ENCODE data around the gene TBL3.
"Not testable (repeated sequence)": the region's sequence is repeated elsewhere in the genome, so short reads cannot be mapped to it uniquely, and the experiment has no call there.

Gene TBL3

GRCh38 chr16:1936945-1937479 is 34.8 kb upstream of the TBL3 start:
- no peak overlapping the region for H3K9ac ChIP-seq (ENCODE audit: low read depth, low read length)
- no peak overlapping the region for H3K4me3 ChIP-seq (ENCODE audit: low read depth, low read length)
- H3K9me3 ChIP-seq (ENCODE audit: control insufficient read depth, insufficient read depth, low read length), result no peaks in the 10 kb centered on the region
- peaks cover 19% of the 10 kb centered on the region for H3K36me3 ChIP-seq (ENCODE audit: control insufficient read depth, insufficient read depth, low read length)
- H3K27me3 ChIP-seq (ENCODE audit: control insufficient read depth, insufficient read depth, low read length), result peaks cover 1% of the 10 kb centered on the region
- H3K4me1 ChIP-seq (ENCODE audit: control insufficient read depth, insufficient read depth, low read length), result no peaks in the 10 kb centered on the region

DNA sequence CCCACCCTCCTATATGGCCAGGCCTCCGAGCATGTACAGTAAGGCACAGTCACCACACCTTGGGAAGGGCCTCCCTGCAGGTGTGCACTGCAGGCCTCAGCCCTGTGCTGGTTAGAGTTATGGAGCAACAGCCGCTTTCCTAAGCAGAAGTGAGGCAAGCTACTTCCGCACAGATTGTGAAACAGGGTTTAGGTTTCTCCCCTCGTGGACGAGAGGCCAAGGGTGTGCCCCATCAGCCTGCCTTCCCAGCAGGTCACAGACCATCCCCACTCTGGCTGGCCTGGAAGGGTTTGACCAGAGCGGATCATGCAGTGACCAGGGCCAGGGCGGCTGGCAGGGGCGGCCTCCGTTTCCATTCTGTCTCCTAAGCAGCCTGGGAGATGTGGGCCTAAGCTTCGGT is 33.5 kb upstream of the TBL3 start:
- H3K4me1 ChIP-seq (ENCODE audit: control insufficient read depth, insufficient read depth, low read length), result peaks cover 4% of the 10 kb centered on the region
- no peak overlapping the region for H3K4me3 ChIP-seq (ENCODE audit: low read depth, low read length)
- H3K9me3 ChIP-seq (ENCODE audit: control insufficient read depth, insufficient read depth, low read length), result no peaks in the 10 kb centered on the region
- no peak overlapping the region for H3K9ac ChIP-seq (ENCODE audit: low read depth, low read length)
- peaks cover 19% of the 10 kb centered on the region for H3K36me3 ChIP-seq (ENCODE audit: control insufficient read depth, insufficient read depth, low read length)
- H3K27me3 ChIP-seq (ENCODE audit: control insufficient read depth, insufficient read depth, low read length), result peaks cover 3% of the 10 kb centered on the region

- Histone ChIP-seq H3K4me3 (ENCODE audit: low read depth, low read length) (no peak overlapping the region), H3K4me1 (ENCODE audit: control insufficient read depth, insufficient read depth, low read length) (peaks cover 6% of the 10 kb centered on the region), H3K27me3 (ENCODE audit: control insufficient read depth, insufficient read depth, low read length) (peaks cover 3% of the 10 kb centered on the region), H3K9ac (ENCODE audit: low read depth, low read length) (no peak overlapping the region), H3K36me3 (ENCODE audit: control insufficient read depth, insufficient read depth, low read length) (peaks cover 19% of the 10 kb centered on the region), H3K9me3 (ENCODE audit: control insufficient read depth, insufficient read depth, low read length) (no peaks in the 10 kb centered on the region)
These were observed 32.9 kb upstream of the TBL3 start for GRCh38 chr16:1938910-1939309.

DNA sequence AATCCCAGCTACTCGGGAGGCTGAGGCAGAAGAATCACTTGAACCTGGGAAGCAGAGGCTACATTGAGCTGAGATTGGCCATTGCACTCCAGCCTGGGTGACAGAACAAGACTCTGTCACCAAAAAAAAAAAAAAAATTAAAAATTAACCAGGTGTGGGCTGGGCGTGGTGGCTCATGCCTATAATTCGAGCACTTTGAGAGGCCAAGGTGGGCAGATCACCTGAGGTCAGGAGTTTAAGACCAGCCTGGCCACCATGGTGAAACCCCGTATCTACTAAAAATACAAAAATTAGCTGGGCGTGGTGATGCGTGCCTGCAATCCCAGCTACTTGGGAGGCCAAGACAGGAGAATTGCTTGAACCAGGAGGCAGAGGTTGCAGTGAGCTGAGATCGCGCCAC is 32.0 kb upstream of the TBL3 start:
- not testable (repeated sequence) for H3K9me3 ChIP-seq (ENCODE audit: control insufficient read depth, insufficient read depth, low read length); H3K4me1 ChIP-seq (ENCODE audit: control insufficient read depth, insufficient read depth, low read length); H3K27me3 ChIP-seq (ENCODE audit: control insufficient read depth, insufficient read depth, low read length); H3K4me3 ChIP-seq (ENCODE audit: low read depth, low read length); H3K9ac ChIP-seq (ENCODE audit: low read depth, low read length)
- peaks cover 19% of the 10 kb centered on the region for H3K36me3 ChIP-seq (ENCODE audit: control insufficient read depth, insufficient read depth, low read length)

DNA sequence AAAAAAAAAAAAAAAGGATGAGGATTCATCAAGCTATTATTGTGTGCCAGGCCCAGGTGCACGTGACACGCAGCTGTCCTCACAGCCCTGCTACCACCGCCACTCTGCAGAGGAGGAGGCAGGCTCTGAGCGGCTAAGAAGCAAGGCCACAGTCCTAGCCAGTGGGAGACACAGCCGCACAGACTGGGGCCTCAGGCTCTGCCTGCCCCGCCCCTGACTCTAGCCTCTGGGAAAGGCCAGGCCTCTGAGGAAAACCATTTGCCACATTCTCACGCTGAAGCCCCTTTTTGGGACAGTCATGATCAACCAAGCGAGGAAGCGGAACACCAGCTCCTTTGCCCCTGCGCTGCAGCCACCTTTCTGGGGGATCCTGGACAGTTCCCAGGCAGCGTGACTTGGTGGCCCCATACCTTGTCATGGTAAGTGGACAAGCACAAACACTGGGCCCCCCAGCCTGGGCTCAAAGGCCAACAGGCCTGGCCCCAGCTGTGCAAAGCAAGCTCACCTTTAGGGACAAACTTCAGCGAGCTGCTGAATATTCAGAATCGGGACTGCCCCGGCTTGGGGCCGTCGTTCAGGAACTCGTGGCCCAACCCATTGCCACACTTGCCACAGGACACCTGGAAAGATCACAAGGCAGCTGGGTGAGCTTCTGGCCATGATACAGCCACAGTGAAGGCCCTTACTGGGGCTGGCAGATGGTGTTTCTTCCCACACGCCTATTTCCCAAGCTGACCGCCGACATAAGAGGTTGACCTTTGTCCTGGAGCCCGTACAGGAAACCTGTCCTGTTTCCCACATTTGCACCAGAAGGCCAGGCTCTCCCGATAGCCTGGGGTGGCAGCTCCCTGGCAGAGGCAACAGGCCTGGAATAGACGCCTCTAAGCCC is 31.3 kb upstream of the TBL3 start:
- peaks cover 6% of the 10 kb centered on the region for H3K4me1 ChIP-seq (ENCODE audit: control insufficient read depth, insufficient read depth, low read length)
- no peak overlapping the region for H3K4me3 ChIP-seq (ENCODE audit: low read depth, low read length)
- no peak overlapping the region for H3K9ac ChIP-seq (ENCODE audit: low read depth, low read length)
- H3K9me3 ChIP-seq (ENCODE audit: control insufficient read depth, insufficient read depth, low read length), result no peaks in the 10 kb centered on the region
- peaks cover 19% of the 10 kb centered on the region for H3K36me3 ChIP-seq (ENCODE audit: control insufficient read depth, insufficient read depth, low read length)
- peaks cover 3% of the 10 kb centered on the region for H3K27me3 ChIP-seq (ENCODE audit: control insufficient read depth, insufficient read depth, low read length)

GRCh38 chr16:1941162-1942046 is 30.4 kb upstream of the TBL3 start:
- H3K4me3 ChIP-seq (ENCODE audit: low read depth, low read length), result peak overlapping the region; percentile 81
- no peaks in the 10 kb centered on the region for H3K9me3 ChIP-seq (ENCODE audit: control insufficient read depth, insufficient read depth, low read length)
- H3K9ac ChIP-seq (ENCODE audit: low read depth, low read length), result no peak overlapping the region
- peaks cover 3% of the 10 kb centered on the region for H3K27me3 ChIP-seq (ENCODE audit: control insufficient read depth, insufficient read depth, low read length)
- H3K4me1 ChIP-seq (ENCODE audit: control insufficient read depth, insufficient read depth, low read length), result peaks cover 6% of the 10 kb centered on the region
- peaks cover 19% of the 10 kb centered on the region for H3K36me3 ChIP-seq (ENCODE audit: control insufficient read depth, insufficient read depth, low read length)

DNA sequence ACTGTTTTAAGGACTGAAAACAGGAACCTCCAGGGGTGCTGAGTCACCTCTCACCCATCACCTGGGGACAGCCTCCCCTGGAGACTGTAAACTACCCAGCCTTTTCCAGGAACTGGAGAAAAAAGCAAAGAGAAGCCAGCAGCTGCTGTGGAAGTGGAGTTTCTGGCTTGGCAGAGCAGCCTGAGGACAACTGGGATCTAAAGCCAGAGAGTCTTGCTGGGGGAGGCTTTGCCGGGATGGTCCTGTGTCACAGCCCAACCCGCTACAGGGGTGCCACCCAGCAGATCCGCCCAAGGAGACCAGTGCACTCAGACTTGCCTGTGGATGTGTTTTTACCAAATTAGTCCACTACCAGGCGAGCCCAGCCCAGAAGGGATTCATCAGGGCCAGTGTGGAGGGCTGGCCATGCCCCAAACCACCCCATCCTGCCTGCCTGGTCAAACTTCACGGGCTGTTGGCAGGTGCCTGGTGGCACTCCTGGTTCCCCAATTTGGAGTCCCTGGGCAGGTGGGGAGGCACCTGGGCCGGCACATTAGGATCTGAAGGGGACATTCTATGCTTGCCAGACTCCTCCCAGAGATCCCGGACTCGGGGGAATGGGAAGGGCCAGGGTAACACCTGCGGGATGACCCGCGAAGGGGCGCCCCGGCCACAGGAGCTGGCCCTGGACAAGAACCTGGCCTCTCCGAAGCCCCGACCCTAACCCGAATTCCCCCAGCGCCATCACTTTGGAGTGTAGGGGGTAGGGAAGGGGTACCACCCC is 29.6 kb upstream of the TBL3 start:
- Histone ChIP-seq H3K4me3 (ENCODE audit: low read depth, low read length) (peak overlapping the region; percentile 81), H3K36me3 (ENCODE audit: control insufficient read depth, insufficient read depth, low read length) (peaks cover 19% of the 10 kb centered on the region), H3K27me3 (ENCODE audit: control insufficient read depth, insufficient read depth, low read length) (peaks cover 3% of the 10 kb centered on the region), H3K9ac (ENCODE audit: low read depth, low read length) (peak overlapping the region; percentile 60), H3K9me3 (ENCODE audit: control insufficient read depth, insufficient read depth, low read length) (no peaks in the 10 kb centered on the region), H3K4me1 (ENCODE audit: control insufficient read depth, insufficient read depth, low read length) (peaks cover 6% of the 10 kb centered on the region)

DNA sequence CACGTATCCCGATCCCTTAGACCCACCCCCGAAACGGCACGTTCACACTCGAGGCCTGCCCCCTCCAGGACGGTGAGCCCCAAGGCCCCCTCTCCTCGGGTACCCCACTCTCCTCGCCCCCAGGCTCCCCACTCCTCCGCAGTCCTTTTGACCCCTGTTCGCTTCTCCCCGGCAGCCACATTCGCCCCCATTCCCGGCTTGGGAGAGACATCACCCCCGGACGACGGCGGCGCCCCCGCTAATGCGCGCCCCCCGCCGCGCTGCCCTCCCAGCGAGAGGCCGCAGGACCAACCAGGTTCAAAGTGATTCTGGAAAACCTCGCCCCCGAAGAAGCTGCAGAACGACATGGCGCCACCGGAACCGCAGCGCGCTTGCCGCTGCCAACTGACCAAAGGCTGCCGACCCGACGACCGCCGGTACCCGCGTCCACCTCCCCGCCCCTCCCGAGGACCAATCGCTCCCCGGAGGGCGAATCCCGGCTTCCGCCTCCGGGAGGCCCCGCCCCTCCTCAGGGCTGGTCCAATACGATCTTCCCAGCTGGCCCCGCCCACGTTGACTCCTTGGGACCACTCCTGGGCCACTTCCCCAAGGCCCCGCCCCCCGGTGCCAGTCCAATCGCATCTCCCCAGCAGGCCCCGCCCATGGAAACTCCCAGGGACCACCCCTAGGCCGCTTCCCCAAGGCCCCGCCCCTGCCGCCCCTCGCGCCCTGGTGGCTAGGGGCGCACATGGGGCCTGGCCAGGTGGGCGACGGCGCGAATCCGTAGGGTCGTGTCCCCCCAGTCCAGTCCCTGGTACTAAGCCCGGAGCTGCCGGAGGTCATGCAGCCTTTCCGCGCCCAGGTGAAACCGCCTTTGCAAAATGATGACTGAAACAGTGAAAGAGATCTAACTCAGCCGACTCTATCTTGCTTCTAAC is 28.8 kb upstream of the TBL3 start, which contains the start of gene MSRB1:
Gene MSRB1 (minus strand): TSS at position 390 of the 917 bp plus-strand sequence. CDS start 43 bp downstream, at position 347.
- peak within 1 kb of the TSS; percentile 81 for H3K4me3 ChIP-seq (ENCODE audit: low read depth, low read length)

DNA sequence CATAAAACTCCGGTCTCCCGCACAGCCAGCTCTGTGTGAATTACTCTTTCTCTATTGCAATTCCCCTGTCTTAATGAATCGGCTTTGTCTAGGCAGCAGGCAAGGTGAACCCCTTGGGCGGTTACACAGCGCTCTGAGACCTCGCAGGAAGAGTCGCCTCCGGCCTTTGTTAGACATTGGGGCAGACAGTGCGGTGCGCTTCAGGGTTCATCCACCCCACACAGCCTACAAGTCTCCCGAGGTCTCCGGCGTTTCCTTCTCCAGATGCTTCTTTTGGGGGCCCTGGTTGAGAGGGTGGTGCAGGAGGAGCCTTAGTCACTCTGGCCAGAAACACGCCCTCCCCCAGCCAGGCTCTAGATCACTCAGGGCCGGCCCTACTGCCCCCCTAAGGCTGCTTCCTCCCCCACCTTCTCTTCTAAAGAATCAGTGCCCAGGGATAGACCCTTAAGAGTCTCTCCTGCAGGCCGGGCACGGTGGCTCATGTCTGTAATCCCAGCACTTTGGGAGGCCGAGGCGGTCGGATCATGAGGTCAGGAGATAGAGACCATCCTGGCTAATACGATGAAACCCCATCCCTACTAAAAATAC is 27.1 kb upstream of the TBL3 start:
- Histone ChIP-seq H3K36me3 (ENCODE audit: control insufficient read depth, insufficient read depth, low read length) (peaks cover 7% of the 10 kb centered on the region), H3K9me3 (ENCODE audit: control insufficient read depth, insufficient read depth, low read length) (no peaks in the 10 kb centered on the region), H3K4me1 (ENCODE audit: control insufficient read depth, insufficient read depth, low read length) (peaks cover 6% of the 10 kb centered on the region), H3K9ac (ENCODE audit: low read depth, low read length) (no peak overlapping the region), H3K27me3 (ENCODE audit: control insufficient read depth, insufficient read depth, low read length) (peaks cover 3% of the 10 kb centered on the region), H3K4me3 (ENCODE audit: low read depth, low read length) (no peak overlapping the region)

More for the DNA sequence above, 28.8 kb upstream of the TBL3 start, which contains the start of gene MSRB1:
- Histone ChIP-seq H3K27me3 (ENCODE audit: control insufficient read depth, insufficient read depth, low read length) (peaks cover 3% of the 10 kb centered on the region), H3K9me3 (ENCODE audit: control insufficient read depth, insufficient read depth, low read length) (no peaks in the 10 kb centered on the region), H3K4me1 (ENCODE audit: control insufficient read depth, insufficient read depth, low read length) (peaks cover 6% of the 10 kb centered on the region), H3K36me3 (ENCODE audit: control insufficient read depth, insufficient read depth, low read length) (peaks cover 19% of the 10 kb centered on the region), H3K9ac (ENCODE audit: low read depth, low read length) (peak within 1 kb of the TSS; percentile 60)

Data from iPS-15b (cell line).